ENCODE measurements around the gene MYOCD.
"Not testable (repeated sequence)": the region's sequence is repeated elsewhere in the genome, so short reads cannot be mapped to it uniquely, and the experiment has no call there.

MYOCD gene

GRCh38 chr17:12665263-12666210 is at the start of gene MYOCD:
TSS of gene MYOCD (plus strand) at chr17:12665890. CDS start at chr17:12666189, 299 bp downstream.
- peak; percentile 23 for DNase-seq (ENCODE audit: low spot score)

GRCh38 chr17:12616161-12616560 is 49.5 kb upstream of the MYOCD start:
- no peak for DNase-seq (ENCODE audit: low spot score)

GRCh38 chr17:12618557-12618956 is 47.1 kb upstream of the MYOCD start:
- DNase-seq (ENCODE audit: low spot score), result no peak

GRCh38 chr17:12619459-12620199 is 46.1 kb upstream of the MYOCD start:
- no peak for DNase-seq (ENCODE audit: low spot score)

GRCh38 chr17:12620200-12620720 is 45.4 kb upstream of the MYOCD start:
- DNase-seq (ENCODE audit: low spot score), result no peak

GRCh38 chr17:12622726-12623125 is 43.0 kb upstream of the MYOCD start:
- no peak for DNase-seq (ENCODE audit: low spot score)

GRCh38 chr17:12623220-12623848 is 42.4 kb upstream of the MYOCD start:
- no peak for DNase-seq (ENCODE audit: low spot score)

GRCh38 chr17:12624211-12624610 is 41.5 kb upstream of the MYOCD start:
- DNase-seq (ENCODE audit: low spot score), result no peak

- DNase-seq (ENCODE audit: low spot score), result no peak
Observed at GRCh38 chr17:12625092-12625491, 40.6 kb upstream of the MYOCD start.

- DNase-seq (ENCODE audit: low spot score), result no peak
Observed at GRCh38 chr17:12627177-12627629, 38.5 kb upstream of the MYOCD start.

- DNase-seq (ENCODE audit: low spot score), result no peak
Observed at GRCh38 chr17:12627781-12628451, 37.8 kb upstream of the MYOCD start.

- DNase-seq (ENCODE audit: low spot score), result no peak
Observed at GRCh38 chr17:12631076-12631475, 34.6 kb upstream of the MYOCD start.

GRCh38 chr17:12632785-12633184 is 32.9 kb upstream of the MYOCD start:
- no peak for DNase-seq (ENCODE audit: low spot score)

GRCh38 chr17:12634789-12635414 is 30.8 kb upstream of the MYOCD start:
- no peak for DNase-seq (ENCODE audit: low spot score)

- not testable (repeated sequence) for DNase-seq (ENCODE audit: low spot score)
Observed at GRCh38 chr17:12635996-12636395, 29.7 kb upstream of the MYOCD start.

- no peak for DNase-seq (ENCODE audit: low spot score)
Observed at GRCh38 chr17:12637015-12637414, 28.7 kb upstream of the MYOCD start.

GRCh38 chr17:12637745-12638651 is 27.7 kb upstream of the MYOCD start:
- no peak for DNase-seq (ENCODE audit: low spot score)

GRCh38 chr17:12640364-12640763 is 25.3 kb upstream of the MYOCD start:
- no peak for DNase-seq (ENCODE audit: low spot score)

- DNase-seq (ENCODE audit: low spot score), result no peak
Observed at GRCh38 chr17:12641084-12641483, 24.6 kb upstream of the MYOCD start.

- DNase-seq (ENCODE audit: low spot score), result no peak
Observed at GRCh38 chr17:12642034-12642433, 23.7 kb upstream of the MYOCD start.
